Prostate gland (tissue), 2 donors: Measurements from ENCODE around the gene NID1. TPM values are rescaled to one million over a fixed set of nuclear protein-coding genes. Genes with fewer than 3 reads are reported as not detected.
"Not testable (repeated sequence)": the region's sequence is repeated elsewhere in the genome, so short reads cannot be mapped to it uniquely, and the experiment has no call there.

Experiments
- DNase-seq: peaks from one replicate; pipeline ENCODE4 v3.0.0-alpha.2; 2019; ENCODE audit warnings: low spot score
- H3K27ac ChIP-seq, 2 donors: fragments of 200-600 bp; sonication (generic); 2 replicates each; pipeline ENCODE4 v1.5.1; 2017 to 2019
- H3K27me3 ChIP-seq: fragments of 200-600 bp; sonication (generic); replicated peaks from 2 replicates; pipeline ENCODE4 v1.5.1; 2019; ENCODE audit not compliant: insufficient read depth
- H3K36me3 ChIP-seq, 2 donors: fragments of 200-600 bp; sonication (generic); 1 replicate in 1 of 2; 2 replicates in 1 of 2; pipeline versions ENCODE4 v1.5.1 to v1.8.1; 2017 to 2019
- H3K4me1 ChIP-seq: fragments of 200-600 bp; sonication (generic); replicated peaks from 2 replicates; pipeline ENCODE4 v1.5.1; 2019
- H3K4me3 ChIP-seq, 2 donors: fragments of 200-600 bp; sonication (generic); 2 replicates each; pipeline ENCODE4 v1.5.1; 2017 to 2019
- H3K9me3 ChIP-seq: fragments of 200-600 bp; sonication (generic); 2 replicates; pipeline ENCODE4 v1.5.1; 2017
- CTCF ChIP-seq, 4 experiments: fragments of 200-600 bp in 2 of 4; fragments of 450-650 bp in 2 of 4; sonication (generic) in 2 of 4; IDR thresholded peaks; 1 replicate in 3 of 4; 2 replicates in 1 of 4; pipeline ENCODE4 v1.5.1; 2016 to 2019; ENCODE audit warnings: antibody characterized with exemption in 4 of 4, mild to moderate bottlenecking in 2 of 4, moderate library complexity in 2 of 4
- POLR2A ChIP-seq: fragments of 450-650 bp; IDR thresholded peaks from one replicate; pipeline ENCODE4 v1.6.1; 2016; ENCODE audit warnings: antibody characterized with exemption, mild to moderate bottlenecking
- POLR2AphosphoS5 ChIP-seq: sonication (generic); formaldehyde crosslinking; IDR thresholded peaks from one replicate; pipeline ENCODE4 v1.6.1; 2017; ENCODE audit warnings: antibody characterized with exemption
- WGBS: methylation state at CpG from one replicate; pipeline ENCODE4 v1.1.5; 2018; 5-methylcytosine and 5-hydroxymethylcytosine counted together
- intact Hi-C: fragments of 100-400 bp; cut with DNase I; formaldehyde crosslinking; loops from one replicate; pipeline ENCODE4 v1.14.2; 2022
- total RNA-seq, 2 donors: library from RNA; depleted of rRNA; stranded (reverse); fragments of >200 nt; gene quantifications; one replicate each; pipeline ENCODE4 v1.1.0, GENCODE V29; 2016

The NID1 gene
- total RNA-seq, 2 donors from 2014 or later = 21.6 to 74.9 TPM

DNA sequence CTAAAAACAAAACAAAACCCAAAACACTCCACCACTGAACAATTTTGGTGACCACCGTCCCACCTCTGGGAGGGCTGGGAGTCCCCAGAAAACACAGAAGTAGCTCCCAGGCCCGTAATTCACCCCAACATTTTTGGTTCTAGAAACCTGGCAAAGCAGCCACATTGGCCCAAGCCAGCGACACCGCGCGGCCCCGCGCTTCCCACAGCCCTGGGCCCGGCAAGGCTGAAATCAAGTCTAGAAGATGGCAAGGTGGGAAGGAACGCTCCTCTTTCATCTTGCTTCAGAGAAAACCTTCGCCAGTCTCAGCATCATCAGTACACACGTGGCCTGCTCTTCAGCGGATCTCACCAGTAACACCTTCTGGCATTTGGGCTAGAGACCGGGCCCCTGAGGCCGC lies 35.9 kb upstream of the NID1 start:
- 96% methylated on average over 15 of the region's 15 CpGs for WGBS
- H3K27me3 ChIP-seq = no peaks in the 10 kb centered on the region
- no peaks in the 10 kb centered on the region for H3K4me1 ChIP-seq
- H3K9me3 ChIP-seq = no peaks in the 10 kb centered on the region
- no peak overlapping the region for H3K4me3 ChIP-seq
- H3K27ac ChIP-seq = no peak overlapping the region
- H3K36me3 ChIP-seq = no peaks in the 10 kb centered on the region
- intact Hi-C loops = no loop called here
- no peak for TF ChIP-seq POLR2A
- no peak for TF ChIP-seq POLR2AphosphoS5
- TF ChIP-seq CTCF (IDR thresholded peaks at IDR 0.05) = no peak
- no peak for DNase-seq

DNA sequence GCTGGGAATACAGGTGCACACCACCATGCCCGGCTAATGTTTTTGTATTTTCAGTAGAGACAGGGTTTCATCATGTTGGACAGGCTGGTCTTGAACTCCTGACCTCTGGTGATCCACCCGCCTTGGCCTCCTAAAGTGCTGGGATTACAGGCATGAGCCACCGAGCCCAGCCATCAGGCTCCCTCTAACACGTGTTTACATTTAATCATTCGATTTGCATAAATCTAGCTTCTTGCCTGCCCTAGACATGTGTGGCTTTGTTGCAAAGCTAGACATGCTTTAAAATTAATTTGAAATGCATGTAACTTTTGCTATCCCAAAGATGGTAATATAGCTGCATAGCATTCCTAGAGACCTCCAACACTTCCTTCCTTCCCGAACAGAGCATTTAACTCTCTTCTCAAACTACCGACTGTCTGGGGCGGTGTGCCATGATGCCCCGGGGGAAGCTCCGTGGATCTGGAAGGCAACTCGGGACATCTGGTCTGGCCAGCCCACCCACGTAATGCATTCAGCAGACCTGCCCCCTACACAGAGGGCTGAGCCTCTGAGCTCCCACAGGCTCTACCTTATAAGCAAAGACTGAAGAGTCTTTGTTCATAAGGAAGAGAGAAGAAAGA lies 34.6 kb upstream of the NID1 start:
- no peak overlapping the region for H3K4me3 ChIP-seq
- no peaks in the 10 kb centered on the region for H3K36me3 ChIP-seq
- H3K4me1 ChIP-seq = no peaks in the 10 kb centered on the region
- TF ChIP-seq CTCF (IDR thresholded peaks at IDR 0.05) (no peak), POLR2A (no peak), POLR2AphosphoS5 (no peak)
- no peaks in the 10 kb centered on the region for H3K9me3 ChIP-seq
- DNase-seq = no peak
- 34% methylated on average over 12 of the region's 12 CpGs for WGBS
- no peaks in the 10 kb centered on the region for H3K27me3 ChIP-seq
- intact Hi-C loops = no loop called here
- no peak overlapping the region for H3K27ac ChIP-seq

- TF ChIP-seq CTCF (IDR thresholded peaks at IDR 0.05) = no peak
- no peak for TF ChIP-seq POLR2AphosphoS5
- TF ChIP-seq POLR2A = no peak
- Histone ChIP-seq H3K27me3 (no peaks in the 10 kb centered on the region), H3K4me3 (no peak overlapping the region), H3K4me1 (no peaks in the 10 kb centered on the region), H3K36me3 (no peaks in the 10 kb centered on the region), H3K27ac (no peak overlapping the region), H3K9me3 (no peaks in the 10 kb centered on the region)
- 61% methylated on average over 1 of the region's 1 CpG for WGBS
- intact Hi-C loops = no loop called here
- no peak for DNase-seq
Observed at GRCh38 chr1:236098267-236098666, 33.4 kb upstream of the NID1 start.

DNA sequence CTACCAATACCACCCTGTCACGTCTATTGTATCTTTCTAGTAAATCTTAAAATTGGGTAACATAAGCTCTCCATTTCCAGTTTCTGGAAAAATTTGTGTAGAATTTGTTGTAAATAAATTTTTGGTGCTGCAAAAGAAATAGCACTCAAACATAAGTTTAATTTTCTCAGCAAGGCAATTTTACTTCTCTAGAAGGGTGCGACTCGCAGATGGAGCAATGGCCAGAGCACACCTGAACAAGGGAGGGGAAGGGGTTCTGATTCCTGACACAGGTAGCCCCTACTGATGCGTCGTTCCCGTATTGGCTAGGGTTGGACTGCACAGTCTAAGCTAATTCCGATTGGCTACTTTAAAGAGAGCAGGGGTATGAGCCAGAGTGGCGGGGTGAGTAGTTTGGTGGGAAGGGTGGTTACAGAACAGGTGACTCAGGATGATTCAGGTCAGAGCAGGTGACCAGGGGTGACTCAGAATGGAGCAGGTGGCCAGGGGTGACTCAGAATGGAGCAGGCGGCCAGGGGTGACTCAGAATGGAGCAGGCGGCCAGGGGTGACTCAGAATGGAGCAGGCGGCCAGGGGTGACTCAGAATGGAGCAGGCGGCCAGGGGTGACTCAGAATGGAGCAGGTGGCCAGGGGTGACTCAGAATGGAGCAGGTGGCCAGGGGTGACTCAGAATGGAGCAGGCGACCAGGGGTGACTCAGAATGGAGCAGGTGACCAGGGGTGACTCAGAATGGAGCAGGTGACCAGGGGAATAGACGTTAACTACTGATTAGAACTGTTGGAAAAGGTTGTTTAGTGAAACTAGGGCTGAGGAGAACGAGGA lies 32.0 kb upstream of the NID1 start:
- H3K4me1 ChIP-seq, H3K4me3 ChIP-seq, H3K27me3 ChIP-seq, H3K9me3 ChIP-seq, H3K27ac ChIP-seq, H3K36me3 ChIP-seq, intact Hi-C loops: not testable (repeated sequence)
- 71% methylated on average over 15 of the region's 15 CpGs for WGBS
- peak; percentile 59 for DNase-seq

DNA sequence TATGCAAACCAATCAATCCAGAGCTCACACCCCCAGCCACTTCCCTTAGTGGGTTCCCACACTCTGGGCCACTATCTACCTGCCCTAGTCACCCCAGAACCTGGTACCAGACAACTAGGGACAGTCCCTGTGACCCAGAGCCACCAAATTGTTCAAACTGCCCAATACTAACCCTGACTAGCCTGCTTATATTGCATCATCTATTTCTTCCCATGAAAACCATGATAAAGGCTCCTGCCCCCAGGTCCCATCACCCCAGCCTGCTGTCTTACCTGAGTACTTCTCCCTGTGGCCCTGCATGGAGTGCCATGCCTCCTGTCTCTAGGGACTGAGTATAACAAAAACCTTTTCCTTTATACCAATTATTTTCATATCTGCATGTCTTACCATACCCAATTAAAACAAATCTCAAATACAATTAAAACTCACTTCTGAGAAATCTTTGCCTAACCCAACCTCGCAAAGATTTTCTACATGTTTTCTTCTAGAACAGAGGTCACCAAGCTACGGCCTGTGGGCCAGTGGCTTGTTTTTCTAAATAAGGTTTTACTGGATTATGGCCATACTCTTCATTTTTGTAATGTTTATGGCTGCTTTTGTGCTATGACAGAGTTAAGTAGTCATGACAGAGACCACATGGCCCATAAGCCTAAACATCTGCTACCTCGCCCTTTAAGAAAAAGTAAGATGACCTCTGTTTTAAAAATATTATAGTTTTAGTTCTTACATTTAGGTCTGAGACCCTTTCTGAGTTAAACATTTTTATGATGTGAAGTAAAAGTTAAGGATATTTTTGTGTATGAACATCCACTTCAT lies 31.0 kb upstream of the NID1 start:
- intact Hi-C loops = no loop called here
- Histone ChIP-seq H3K27me3 (no peaks in the 10 kb centered on the region), H3K4me1 (no peaks in the 10 kb centered on the region), H3K27ac (no peak overlapping the region), H3K9me3 (no peaks in the 10 kb centered on the region), H3K4me3 (no peak overlapping the region), H3K36me3 (no peaks in the 10 kb centered on the region)
- TF ChIP-seq CTCF (IDR thresholded peaks at IDR 0.05) (no peak), POLR2AphosphoS5 (no peak), POLR2A (no peak)
- no peak for DNase-seq
- 81% methylated on average over 3 of the region's 3 CpGs for WGBS
